Endothelial cell of umbilical vein (primary cell): ENCODE results near the gene KDM4C.

Source experiments
- EZH2 ChIP-seq: IDR thresholded peaks from 2 replicates; pipeline ENCODE4 v1.6.1; 2012; ENCODE audit warnings: borderline replicate concordance, low read depth, mild to moderate bottlenecking, moderate library complexity, low read length, inconsistent platforms; ENCODE audit not compliant: severe bottlenecking
- FOS ChIP-seq: IDR thresholded peaks from 2 replicates; pipeline ENCODE4 v1.6.1; 2011; ENCODE audit warnings: mild to moderate bottlenecking, low read length, moderate library complexity, borderline replicate concordance; ENCODE audit not compliant: insufficient read depth
- POLR2A ChIP-seq: IDR thresholded peaks from 2 replicates; pipeline ENCODE4 v1.6.1; 2012; ENCODE audit warnings: low read depth, mild to moderate bottlenecking, control low read depth, low read length
- POLR2AphosphoS5 ChIP-seq: IDR thresholded peaks from 2 replicates; pipeline ENCODE4 v1.6.1; 2012; ENCODE audit warnings: low read depth, mild to moderate bottlenecking, control low read depth, low read length, moderate library complexity; ENCODE audit not compliant: insufficient read depth
- TF ChIP-seq, protein P1 (sequence below), 2 donors: IDR thresholded peaks; 1 replicate in 1 of 2; 2 replicates in 1 of 2; pipeline ENCODE4 v1.5.1; 2011; ENCODE audit warnings: low read length in 2 of 2, mild to moderate bottlenecking in 2 of 2, moderate library complexity in 2 of 2, control low read depth in 1 of 2, inconsistent platforms in 1 of 2, low read depth in 1 of 2; ENCODE audit not compliant: insufficient read depth in 1 of 2; ENCODE audit errors: extremely low read depth in 1 of 2

DNA sequence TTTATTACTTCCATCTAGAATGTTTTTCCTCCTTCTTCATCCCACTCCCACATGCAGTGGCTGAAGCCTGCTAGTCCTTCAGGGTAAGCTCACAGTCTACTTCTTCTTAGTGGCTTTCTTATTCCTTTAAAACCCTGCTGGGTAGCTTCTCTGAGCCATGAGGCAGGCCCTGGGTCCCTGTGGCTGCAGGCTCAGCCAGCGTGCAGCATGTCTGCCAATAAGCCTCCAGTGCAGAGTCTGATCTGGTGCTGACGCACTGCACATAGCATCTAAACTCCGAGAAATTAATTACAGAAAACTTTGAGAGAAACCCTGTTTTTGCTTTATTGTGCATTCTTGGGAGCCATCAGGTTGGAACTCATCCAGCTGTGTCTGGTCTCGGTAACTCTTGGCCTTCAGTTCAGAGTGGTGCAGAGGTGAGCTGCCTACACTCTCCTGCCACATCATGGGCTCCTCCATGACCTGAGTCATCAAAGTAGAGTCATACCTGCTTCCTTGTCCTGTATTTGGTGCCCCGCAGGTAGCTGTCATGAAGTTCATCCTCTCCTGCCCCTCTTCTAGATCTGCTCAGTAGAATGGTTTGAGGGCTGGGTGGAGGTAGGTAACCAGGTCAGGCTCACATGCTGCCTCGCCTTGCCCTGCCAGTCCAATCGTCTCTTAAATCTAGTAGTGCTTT lies 339.4 kb downstream of the KDM4C start:
- TF ChIP-seq EZH2 (no peak), FOS (no peak), POLR2A (no peak), POLR2AphosphoS5 (no peak)
- TF ChIP-seq, protein P1, sequence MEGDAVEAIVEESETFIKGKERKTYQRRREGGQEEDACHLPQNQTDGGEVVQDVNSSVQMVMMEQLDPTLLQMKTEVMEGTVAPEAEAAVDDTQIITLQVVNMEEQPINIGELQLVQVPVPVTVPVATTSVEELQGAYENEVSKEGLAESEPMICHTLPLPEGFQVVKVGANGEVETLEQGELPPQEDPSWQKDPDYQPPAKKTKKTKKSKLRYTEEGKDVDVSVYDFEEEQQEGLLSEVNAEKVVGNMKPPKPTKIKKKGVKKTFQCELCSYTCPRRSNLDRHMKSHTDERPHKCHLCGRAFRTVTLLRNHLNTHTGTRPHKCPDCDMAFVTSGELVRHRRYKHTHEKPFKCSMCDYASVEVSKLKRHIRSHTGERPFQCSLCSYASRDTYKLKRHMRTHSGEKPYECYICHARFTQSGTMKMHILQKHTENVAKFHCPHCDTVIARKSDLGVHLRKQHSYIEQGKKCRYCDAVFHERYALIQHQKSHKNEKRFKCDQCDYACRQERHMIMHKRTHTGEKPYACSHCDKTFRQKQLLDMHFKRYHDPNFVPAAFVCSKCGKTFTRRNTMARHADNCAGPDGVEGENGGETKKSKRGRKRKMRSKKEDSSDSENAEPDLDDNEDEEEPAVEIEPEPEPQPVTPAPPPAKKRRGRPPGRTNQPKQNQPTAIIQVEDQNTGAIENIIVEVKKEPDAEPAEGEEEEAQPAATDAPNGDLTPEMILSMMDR (IDR thresholded peaks at IDR 0.05; ENCODE audit: extremely low read depth in 1 of 2, insufficient read depth in 1 of 2, low read depth in 1 of 2, low read length in 2 of 2), result no peak
